NCI-H1048 (cell line): Measurements from ENCODE around the gene LGALS14.

Experiments used
- DNase-seq: peaks from one replicate; lab custom pipeline; 2025; lab: John Stamatoyannopoulos, UW

Gene LGALS14

GRCh38 chr19:39746836-39747529 lies 42.7 kb downstream of the LGALS14 start:
- no peak for DNase-seq

- DNase-seq = no peak
Observed at GRCh38 chr19:39749981-39750380, 45.7 kb downstream of the LGALS14 start.

GRCh38 chr19:39752390-39752789 lies 48.1 kb downstream of the LGALS14 start:
- DNase-seq = no peak

GRCh38 chr19:39752795-39753194 lies 48.5 kb downstream of the LGALS14 start:
- no peak for DNase-seq

GRCh38 chr19:39754544-39754943 lies 50.3 kb downstream of the LGALS14 start:
- no peak for DNase-seq

- DNase-seq = no peak
Observed at GRCh38 chr19:39754971-39755370, 50.7 kb downstream of the LGALS14 start.
